ENCODE data around the gene CLASP1.
"Not testable (repeated sequence)": the region's sequence is repeated elsewhere in the genome, so short reads cannot be mapped to it uniquely, and the experiment has no call there.

CLASP1 gene

DNA sequence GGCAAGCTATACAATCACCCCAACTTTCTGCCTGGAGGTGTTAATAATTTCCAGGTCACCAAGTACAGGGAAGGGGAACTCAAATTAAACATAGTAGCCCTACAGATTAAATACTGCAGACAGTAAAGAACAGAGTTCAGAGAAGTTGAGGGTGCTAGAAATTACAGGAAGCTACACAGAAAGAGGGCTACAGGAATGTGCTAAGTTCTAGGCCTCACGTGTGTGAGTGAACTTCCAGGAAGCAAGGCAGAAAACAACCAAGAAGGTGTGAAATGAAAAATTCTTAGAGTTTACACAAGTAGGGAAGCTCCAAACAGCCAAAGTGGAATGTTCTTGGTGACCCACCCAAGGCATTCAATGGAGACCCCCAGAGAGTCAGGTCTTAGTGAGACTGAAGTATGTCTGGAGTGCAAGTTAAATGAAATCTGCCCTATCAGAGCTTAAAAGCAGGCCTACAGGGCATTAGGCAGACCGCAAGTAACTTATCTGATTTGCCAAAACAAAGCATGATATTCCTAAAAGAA, 176.7 kb downstream of the CLASP1 start:
- DNase-seq (ENCODE audit: low read depth): no peak

GRCh38 chr2:121471532-121472469, 177.5 kb downstream of the CLASP1 start:
- DNase-seq (ENCODE audit: low read depth): no peak

GRCh38 chr2:121470917-121471316, 178.3 kb downstream of the CLASP1 start:
- no peak for DNase-seq (ENCODE audit: low read depth)

GRCh38 chr2:121469356-121469755, 179.9 kb downstream of the CLASP1 start:
- no peak for DNase-seq (ENCODE audit: low read depth)

GRCh38 chr2:121468936-121469335, 180.3 kb downstream of the CLASP1 start:
- DNase-seq (ENCODE audit: low read depth): no peak

GRCh38 chr2:121459291-121459690, 190.0 kb downstream of the CLASP1 start:
- no peak for DNase-seq (ENCODE audit: low read depth)

GRCh38 chr2:121456325-121456724, 192.9 kb downstream of the CLASP1 start:
- no peak for DNase-seq (ENCODE audit: low read depth)

GRCh38 chr2:121455446-121455845, 193.8 kb downstream of the CLASP1 start:
- DNase-seq (ENCODE audit: low read depth): no peak

DNA sequence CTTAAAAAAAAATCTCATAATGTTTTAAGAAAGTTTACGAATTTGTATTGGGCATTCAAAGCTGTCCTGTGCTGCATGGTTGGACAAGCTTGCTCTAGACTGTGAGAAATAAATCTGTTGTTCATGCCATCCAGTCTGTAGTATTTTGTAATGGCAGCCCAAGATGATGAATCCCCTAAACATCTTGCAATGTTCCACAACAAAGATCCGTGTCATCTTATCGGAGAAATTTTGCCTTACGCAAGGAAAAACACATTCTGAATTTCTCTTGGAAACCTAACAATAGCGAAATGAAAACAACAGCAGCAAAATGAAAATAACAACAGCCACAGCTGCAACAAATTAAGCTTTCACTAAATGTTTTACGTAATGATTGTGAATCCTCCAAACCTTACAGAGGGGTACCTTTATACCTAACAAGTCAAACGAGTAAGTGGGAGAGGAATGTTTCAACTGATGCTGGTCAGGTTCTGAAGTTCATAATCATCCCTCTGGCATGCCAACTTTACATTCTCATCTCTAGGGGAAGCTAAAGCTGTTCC, 194.6 kb downstream of the CLASP1 start:
- no peak for DNase-seq (ENCODE audit: low read depth)

DNA sequence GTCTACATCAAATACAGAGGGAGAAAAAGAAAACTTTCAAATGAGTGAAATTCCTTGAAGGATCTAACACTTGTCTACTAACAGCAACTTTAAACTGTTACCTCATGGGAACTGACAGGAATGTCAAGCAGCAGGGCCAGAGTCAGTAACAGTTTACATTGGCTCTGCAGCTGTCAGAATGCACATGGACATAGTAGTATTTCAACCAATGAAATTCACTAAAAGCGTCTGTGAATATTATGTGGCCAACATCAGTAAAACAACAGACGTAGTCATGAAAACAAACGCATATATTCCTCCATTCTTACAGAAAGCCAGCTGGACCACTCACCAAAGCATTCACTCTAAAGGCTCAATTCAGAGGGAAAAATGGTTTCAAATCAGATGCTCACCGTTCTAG, 197.9 kb downstream of the CLASP1 start:
- DNase-seq (ENCODE audit: low read depth): no peak

GRCh38 chr2:121450301-121450700, 199.0 kb downstream of the CLASP1 start:
- DNase-seq (ENCODE audit: low read depth): no peak

DNA sequence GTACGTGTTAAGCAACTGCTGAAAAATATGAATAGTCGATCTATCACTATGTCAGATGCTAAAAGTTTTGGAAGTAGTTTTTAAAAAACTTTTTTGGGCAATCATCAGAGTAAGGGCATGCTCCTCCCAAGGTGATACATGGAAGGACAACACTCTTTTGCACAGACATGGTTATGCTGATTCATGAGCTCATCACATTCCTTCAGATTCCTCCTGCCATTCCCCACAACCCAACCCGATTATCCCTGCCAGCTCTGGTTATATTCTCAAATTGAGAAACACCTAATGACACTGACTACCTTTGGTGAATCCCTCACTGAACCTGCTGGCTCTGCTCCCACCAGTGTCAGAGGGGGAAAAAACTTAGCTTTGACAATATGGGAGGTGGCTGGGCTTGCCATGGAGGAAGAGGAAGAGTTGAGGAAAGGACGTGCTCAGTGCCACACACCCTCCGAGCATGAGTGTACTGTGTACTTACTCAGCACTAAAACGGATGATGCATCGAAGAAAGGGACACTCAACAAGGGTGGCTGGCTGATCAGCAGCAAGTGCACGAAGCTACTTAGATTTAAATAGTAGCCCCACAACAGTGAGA, 202.5 kb downstream of the CLASP1 start:
- no peak for DNase-seq (ENCODE audit: low read depth)

- no peak for DNase-seq (ENCODE audit: low read depth)
Observed at GRCh38 chr2:121442889-121443288, 206.4 kb downstream of the CLASP1 start.

DNA sequence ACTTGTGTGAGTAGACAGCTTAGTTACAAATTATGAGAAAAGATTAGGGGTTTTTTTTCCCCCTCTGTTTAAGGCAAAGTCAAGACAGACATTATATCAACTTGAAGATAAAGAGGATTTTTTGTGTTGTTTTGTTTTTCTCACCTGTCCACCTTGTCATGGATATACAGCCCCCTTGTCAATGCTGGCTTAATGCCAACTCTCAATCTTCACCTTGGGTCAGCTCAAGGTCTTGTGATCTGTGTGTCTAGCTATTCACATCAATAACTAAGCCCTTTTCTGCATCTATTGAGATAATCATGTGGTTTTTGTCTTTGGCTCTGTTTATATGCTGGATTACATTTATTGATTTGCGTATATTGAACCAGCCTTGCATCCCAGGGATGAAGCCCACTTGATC, 211.0 kb downstream of the CLASP1 start:
- not testable (repeated sequence) for DNase-seq (ENCODE audit: low read depth)

DNA sequence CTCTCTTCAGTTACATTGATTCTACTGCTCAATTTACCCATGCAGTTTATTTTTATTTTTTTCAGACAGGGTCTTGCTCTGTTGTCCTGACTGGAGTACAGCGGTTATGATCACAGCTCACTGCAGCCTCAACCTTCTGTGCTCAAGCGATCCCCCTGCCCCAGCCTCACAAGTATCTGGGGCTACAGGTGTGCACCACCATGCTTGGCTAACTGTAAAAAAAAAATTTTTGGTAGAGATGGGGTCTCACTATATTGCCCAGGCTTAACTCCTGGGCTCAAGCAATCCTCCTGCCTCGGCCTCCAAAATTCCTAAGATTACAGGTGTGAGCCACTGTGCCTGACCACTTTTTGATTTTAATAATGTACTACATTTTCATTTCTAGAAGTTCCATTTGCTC, 212.3 kb downstream of the CLASP1 start:
- no peak for DNase-seq (ENCODE audit: low read depth)

- DNase-seq (ENCODE audit: low read depth): no peak
Observed at GRCh38 chr2:121435790-121436189, 213.5 kb downstream of the CLASP1 start.

DNA sequence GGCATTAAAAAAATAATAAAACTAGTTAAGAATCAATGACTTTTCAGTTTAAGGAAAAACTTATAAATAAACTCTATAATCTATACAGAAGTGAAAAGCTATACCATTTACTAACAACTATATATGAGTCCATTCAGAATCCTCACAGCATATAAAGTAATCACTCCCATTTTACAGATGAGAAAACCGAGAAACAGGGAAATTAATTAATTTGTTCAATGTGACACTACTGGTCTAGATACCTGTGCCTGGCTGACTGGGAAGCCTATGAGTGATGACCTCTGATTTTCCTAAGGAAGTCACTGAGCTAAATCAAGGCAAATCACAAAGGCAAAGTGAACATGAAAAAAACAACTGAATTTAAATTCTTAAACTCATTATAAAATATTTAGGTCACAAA, 218.0 kb downstream of the CLASP1 start:
- no peak for DNase-seq (ENCODE audit: low read depth)

DNA sequence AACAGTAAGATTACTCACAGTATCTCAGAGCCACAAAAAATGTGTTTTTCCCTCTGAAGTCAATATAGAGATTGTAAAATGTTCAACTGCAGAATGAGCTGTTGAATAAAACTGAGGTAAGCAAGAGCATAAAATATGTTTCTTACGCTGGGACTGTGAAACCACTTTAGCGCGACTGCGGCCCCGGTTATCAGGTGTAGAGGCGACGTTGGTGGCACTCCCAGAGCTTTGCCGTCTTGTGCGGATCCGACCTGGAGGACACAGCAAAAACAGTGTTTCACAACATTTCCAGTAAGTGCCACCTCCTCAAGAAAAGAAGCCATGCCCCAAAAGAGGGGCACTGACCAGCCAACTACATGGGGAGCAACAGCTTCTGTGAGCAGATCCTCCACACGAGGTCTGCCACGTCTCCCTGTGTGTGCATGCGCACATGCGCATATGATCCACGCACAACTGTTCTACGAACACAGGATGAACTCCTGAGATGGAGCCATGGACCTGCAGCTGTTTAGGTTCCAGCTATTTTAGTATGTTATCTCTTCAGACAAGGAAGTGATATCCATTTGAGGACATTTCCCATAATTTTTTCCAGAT, 219.2 kb downstream of the CLASP1 start:
- DNase-seq (ENCODE audit: low read depth): no peak

DNA sequence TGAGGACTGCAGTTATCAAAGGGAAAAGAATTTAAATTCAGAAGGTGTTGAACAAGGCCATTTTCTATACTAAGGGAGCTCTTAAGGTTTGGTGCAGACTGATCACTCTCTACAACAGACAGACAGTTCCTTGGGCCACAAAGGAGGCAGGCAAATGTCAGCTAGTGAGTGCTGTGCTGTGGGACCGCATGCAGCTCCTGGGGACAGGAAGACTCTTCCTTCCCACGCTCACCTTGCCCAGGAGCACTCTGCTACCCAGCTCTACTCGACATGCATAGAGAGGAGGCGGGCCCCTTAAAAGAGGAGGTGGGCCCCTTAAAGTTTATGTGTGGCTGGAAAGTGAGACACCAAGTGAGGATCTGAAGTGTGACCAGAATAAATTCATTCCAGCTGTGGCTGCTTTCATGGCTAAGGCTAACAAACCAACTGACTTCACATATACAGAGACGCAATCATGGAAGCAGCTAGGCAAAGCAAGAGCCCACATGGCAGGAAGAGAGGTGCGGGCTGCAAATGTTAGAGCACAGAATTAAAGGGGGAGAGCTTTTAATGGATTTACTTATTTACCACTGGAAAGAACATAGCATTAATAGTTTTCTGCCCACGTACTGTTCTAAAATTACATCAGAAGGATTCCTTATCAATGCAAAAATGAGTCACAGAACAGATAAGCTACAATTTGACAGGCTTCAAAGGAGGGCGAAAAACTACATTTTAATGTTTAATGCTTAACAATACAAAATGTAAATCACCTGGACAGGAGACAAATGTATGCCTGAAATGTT, 220.0 kb downstream of the CLASP1 start:
- DNase-seq (ENCODE audit: low read depth): no peak

- DNase-seq (ENCODE audit: low read depth): no peak
Observed at GRCh38 chr2:121427187-121427689, 222.0 kb downstream of the CLASP1 start.

- no peak for DNase-seq (ENCODE audit: low read depth)
Observed at GRCh38 chr2:121420486-121420885, 228.8 kb downstream of the CLASP1 start.

Measured in activated T-cell treated with anti-CD3 and anti-CD28 coated beads for 48 hours (primary cell).